ENCODE data around the gene RGS3.

- TF ChIP-seq CTCF (conservative IDR thresholded peaks at IDR 0.05) (no peak), ZFX (IDR thresholded peaks at IDR 0.05) (no peak)
Measured at GRCh38 chr9:113603048-113603375, 139.5 kb downstream of the RGS3 start.
